Measurements from ENCODE around the gene USP32. TPM values are rescaled to one million over a fixed set of nuclear protein-coding genes. Genes with fewer than 3 reads are reported as not detected.

Gene USP32
- total and polyA plus RNA-seq, 4 donors: 11.6 to 103 (median 42.9) TPM

DNA sequence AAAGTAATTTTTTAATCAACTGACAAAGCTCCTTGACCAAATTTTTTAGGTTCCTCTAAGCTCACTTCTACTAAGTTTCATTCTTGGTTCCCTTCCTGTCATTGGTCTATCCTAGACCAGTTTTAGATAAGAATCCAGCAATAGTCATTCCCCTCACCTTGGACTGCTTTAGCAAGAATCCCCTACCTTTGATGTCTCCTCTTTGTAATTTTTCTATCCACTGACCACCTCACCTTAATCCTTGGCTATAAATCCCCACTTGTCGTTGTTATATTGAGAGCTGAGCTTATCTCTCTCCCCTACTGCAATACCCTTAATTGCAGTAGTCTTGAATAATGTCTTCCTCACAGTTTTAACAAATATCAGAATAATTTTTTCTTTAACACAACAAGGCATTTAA is 107.2 kb downstream of the USP32 start:
- Histone ChIP-seq H3K9ac (ENCODE audit: low read depth in 1 of 2, low read length in 2 of 2) (no peak overlapping the region), H3K36me3 (ENCODE audit: control insufficient read depth in 4 of 4, insufficient read depth in 3 of 4, low read depth in 1 of 4, low read length in 3 of 4) (peaks cover 0 to 8% (median 2%) of the 10 kb centered on the region in 4 donors), H3K27ac (ENCODE audit: low read depth in 1 of 2, low read length in 2 of 2) (no peak overlapping the region), H3K4me1 (ENCODE audit: control insufficient read depth in 4 of 4, insufficient read depth in 4 of 4, low read length in 3 of 4) (no peaks in the 10 kb centered on the region), H3K9me3 (ENCODE audit: control insufficient read depth in 4 of 4, low read length in 3 of 4) (no peaks in the 10 kb centered on the region), H3K27me3 (ENCODE audit: control insufficient read depth in 4 of 4, insufficient read depth in 4 of 4, low read length in 3 of 4) (no peaks in the 10 kb centered on the region), H3K4me3 (ENCODE audit: low read depth in 1 of 3, low read length in 3 of 3) (no peak overlapping the region)
- WGBS: 94% methylated on average over 1 of the region's 1 CpG
- no peak for DNase-seq (ENCODE audit: low spot score)
- no peak for TF ChIP-seq FOXA1 (IDR thresholded peaks at IDR 0.05)
- TF ChIP-seq RXRA (IDR thresholded peaks at IDR 0.05): no peak
- TF ChIP-seq FOXA2 (IDR thresholded peaks at IDR 0.05): no peak
- TF ChIP-seq, protein P1, sequence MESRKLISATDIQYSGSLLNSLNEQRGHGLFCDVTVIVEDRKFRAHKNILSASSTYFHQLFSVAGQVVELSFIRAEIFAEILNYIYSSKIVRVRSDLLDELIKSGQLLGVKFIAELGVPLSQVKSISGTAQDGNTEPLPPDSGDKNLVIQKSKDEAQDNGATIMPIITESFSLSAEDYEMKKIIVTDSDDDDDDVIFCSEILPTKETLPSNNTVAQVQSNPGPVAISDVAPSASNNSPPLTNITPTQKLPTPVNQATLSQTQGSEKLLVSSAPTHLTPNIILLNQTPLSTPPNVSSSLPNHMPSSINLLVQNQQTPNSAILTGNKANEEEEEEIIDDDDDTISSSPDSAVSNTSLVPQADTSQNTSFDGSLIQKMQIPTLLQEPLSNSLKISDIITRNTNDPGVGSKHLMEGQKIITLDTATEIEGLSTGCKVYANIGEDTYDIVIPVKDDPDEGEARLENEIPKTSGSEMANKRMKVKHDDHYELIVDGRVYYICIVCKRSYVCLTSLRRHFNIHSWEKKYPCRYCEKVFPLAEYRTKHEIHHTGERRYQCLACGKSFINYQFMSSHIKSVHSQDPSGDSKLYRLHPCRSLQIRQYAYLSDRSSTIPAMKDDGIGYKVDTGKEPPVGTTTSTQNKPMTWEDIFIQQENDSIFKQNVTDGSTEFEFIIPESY (IDR thresholded peaks at IDR 0.05): no peak
- TF ChIP-seq TAF1 (conservative IDR thresholded peaks at IDR 0.05): no peak
- no peak for TF ChIP-seq RAD21 (IDR thresholded peaks at IDR 0.05)

DNA sequence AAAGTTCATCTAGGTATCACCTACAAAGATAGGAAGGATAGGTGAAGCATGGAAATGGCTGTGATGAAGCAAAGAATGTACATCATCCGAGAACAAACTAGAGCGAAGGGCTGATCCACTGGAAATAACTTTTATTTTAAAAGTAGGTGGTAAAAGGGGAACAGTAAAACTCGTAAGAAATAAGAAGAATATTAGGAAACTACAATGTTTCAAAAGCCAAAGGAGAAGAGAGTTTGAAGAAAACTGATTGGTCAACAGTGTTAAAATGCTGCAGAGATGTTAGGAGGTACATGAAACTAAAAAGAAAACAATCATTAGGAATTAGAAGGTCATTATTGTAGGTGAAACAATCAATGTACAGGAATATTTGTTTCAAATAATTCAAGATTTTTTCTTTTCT is 108.1 kb downstream of the USP32 start:
- no peak for DNase-seq (ENCODE audit: low spot score)
- Histone ChIP-seq H3K9ac (ENCODE audit: low read depth in 1 of 2, low read length in 2 of 2) (no peak overlapping the region), H3K27me3 (ENCODE audit: control insufficient read depth in 4 of 4, insufficient read depth in 4 of 4, low read length in 3 of 4) (no peaks in the 10 kb centered on the region), H3K36me3 (ENCODE audit: control insufficient read depth in 4 of 4, insufficient read depth in 3 of 4, low read depth in 1 of 4, low read length in 3 of 4) (peaks cover 0 to 4% (median 2%) of the 10 kb centered on the region in 4 donors), H3K4me1 (ENCODE audit: control insufficient read depth in 4 of 4, insufficient read depth in 4 of 4, low read length in 3 of 4) (no peaks in the 10 kb centered on the region), H3K27ac (ENCODE audit: low read depth in 1 of 2, low read length in 2 of 2) (no peak overlapping the region), H3K4me3 (ENCODE audit: low read depth in 1 of 3, low read length in 3 of 3) (no peak overlapping the region), H3K9me3 (ENCODE audit: control insufficient read depth in 4 of 4, low read length in 3 of 4) (no peaks in the 10 kb centered on the region)
- no peak for TF ChIP-seq HNF4G (IDR thresholded peaks at IDR 0.05)
- TF ChIP-seq TAF1 (conservative IDR thresholded peaks at IDR 0.05): no peak
- TF ChIP-seq GABPA (IDR thresholded peaks at IDR 0.05 in 1 of 2, conservative IDR thresholded peaks at IDR 0.05 in 1 of 2): no peak
- no peak for TF ChIP-seq FOXA1 (IDR thresholded peaks at IDR 0.05)
- TF ChIP-seq MAX (IDR thresholded peaks at IDR 0.05): no peak
- TF ChIP-seq, protein P1 (IDR thresholded peaks at IDR 0.05): no peak
- WGBS: 94% methylated on average over 3 of the region's 3 CpGs

GRCh38 chr17:60280673-60281072 is 111.3 kb downstream of the USP32 start:
- Histone ChIP-seq H3K9me3 (ENCODE audit: control insufficient read depth in 4 of 4, low read length in 3 of 4) (no peaks in the 10 kb centered on the region), H3K36me3 (ENCODE audit: control insufficient read depth in 4 of 4, insufficient read depth in 3 of 4, low read depth in 1 of 4, low read length in 3 of 4) (no peaks in the 10 kb centered on the region), H3K27me3 (ENCODE audit: control insufficient read depth in 4 of 4, insufficient read depth in 4 of 4, low read length in 3 of 4) (no peaks in the 10 kb centered on the region), H3K27ac (ENCODE audit: low read depth in 1 of 2, low read length in 2 of 2) (no peak overlapping the region), H3K4me1 (ENCODE audit: control insufficient read depth in 4 of 4, insufficient read depth in 4 of 4, low read length in 3 of 4) (no peaks in the 10 kb centered on the region), H3K4me3 (ENCODE audit: low read depth in 1 of 3, low read length in 3 of 3) (no peak overlapping the region), H3K9ac (ENCODE audit: low read depth in 1 of 2, low read length in 2 of 2) (no peak overlapping the region)
- no peak for DNase-seq (ENCODE audit: low spot score)
- TF ChIP-seq FOXA2 (IDR thresholded peaks at IDR 0.05): no peak
- TF ChIP-seq, protein P2, sequence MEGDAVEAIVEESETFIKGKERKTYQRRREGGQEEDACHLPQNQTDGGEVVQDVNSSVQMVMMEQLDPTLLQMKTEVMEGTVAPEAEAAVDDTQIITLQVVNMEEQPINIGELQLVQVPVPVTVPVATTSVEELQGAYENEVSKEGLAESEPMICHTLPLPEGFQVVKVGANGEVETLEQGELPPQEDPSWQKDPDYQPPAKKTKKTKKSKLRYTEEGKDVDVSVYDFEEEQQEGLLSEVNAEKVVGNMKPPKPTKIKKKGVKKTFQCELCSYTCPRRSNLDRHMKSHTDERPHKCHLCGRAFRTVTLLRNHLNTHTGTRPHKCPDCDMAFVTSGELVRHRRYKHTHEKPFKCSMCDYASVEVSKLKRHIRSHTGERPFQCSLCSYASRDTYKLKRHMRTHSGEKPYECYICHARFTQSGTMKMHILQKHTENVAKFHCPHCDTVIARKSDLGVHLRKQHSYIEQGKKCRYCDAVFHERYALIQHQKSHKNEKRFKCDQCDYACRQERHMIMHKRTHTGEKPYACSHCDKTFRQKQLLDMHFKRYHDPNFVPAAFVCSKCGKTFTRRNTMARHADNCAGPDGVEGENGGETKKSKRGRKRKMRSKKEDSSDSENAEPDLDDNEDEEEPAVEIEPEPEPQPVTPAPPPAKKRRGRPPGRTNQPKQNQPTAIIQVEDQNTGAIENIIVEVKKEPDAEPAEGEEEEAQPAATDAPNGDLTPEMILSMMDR (IDR thresholded peaks at IDR 0.05; ENCODE audit: low read depth, low read length, missing input control): no peak
- no peak for TF ChIP-seq HNF4G (IDR thresholded peaks at IDR 0.05)
- TF ChIP-seq EGR1 (IDR thresholded peaks at IDR 0.05; ENCODE audit: low read depth in 2 of 2): no peak
- no peak for TF ChIP-seq MAX (IDR thresholded peaks at IDR 0.05)
- TF ChIP-seq, protein P1 (IDR thresholded peaks at IDR 0.05): no peak
- no peak for TF ChIP-seq SP1 (IDR thresholded peaks at IDR 0.05)
- TF ChIP-seq YY1 (IDR thresholded peaks at IDR 0.05): no peak
- TF ChIP-seq RAD21 (IDR thresholded peaks at IDR 0.05): no peak
- no peak for TF ChIP-seq NR2F2 (IDR thresholded peaks at IDR 0.05)
- TF ChIP-seq HNF4A (conservative IDR thresholded peaks at IDR 0.05): no peak
- TF ChIP-seq, protein P3, sequence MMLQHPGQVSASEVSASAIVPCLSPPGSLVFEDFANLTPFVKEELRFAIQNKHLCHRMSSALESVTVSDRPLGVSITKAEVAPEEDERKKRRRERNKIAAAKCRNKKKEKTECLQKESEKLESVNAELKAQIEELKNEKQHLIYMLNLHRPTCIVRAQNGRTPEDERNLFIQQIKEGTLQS (IDR thresholded peaks at IDR 0.05): no peak
- TF ChIP-seq FOXA1 (IDR thresholded peaks at IDR 0.05): no peak
- TF ChIP-seq GABPA (IDR thresholded peaks at IDR 0.05 in 1 of 2, conservative IDR thresholded peaks at IDR 0.05 in 1 of 2): no peak
- no peak for TF ChIP-seq JUND (IDR thresholded peaks at IDR 0.05)
